Tracheal epithelial cell (primary cell): ENCODE measurements around the gene TTLL3. TPM values are rescaled to one million over a fixed set of nuclear protein-coding genes. Genes with fewer than 3 reads are reported as not detected.

Source experiments
- total RNA-seq: library from RNA; depleted of rRNA; stranded (reverse); fragments of >200 nt; gene quantifications from 2 replicates; pipeline ENCODE4 v1.2.1, GENCODE V29; 2014

Gene TTLL3
- 6.0 and 10.6 TPM in 2 replicates for total RNA-seq

GRCh38 chr3:9809615-9810432, at the start of gene TTLL3:
Gene TTLL3 (plus strand): TSS chr3:9810262. CDS start chr3:9810662, 400 bp downstream.

GRCh38 chr3:9769426-9770275, 40.4 kb upstream of the TTLL3 start, which contains the start of gene CAMK1:
Gene CAMK1 (minus strand): TSS chr3:9769947. CDS start chr3:9767749, 2,198 bp downstream.

GRCh38 chr3:9792405-9793160, 17.5 kb upstream of the TTLL3 start, which contains the start of the genes ARPC4 and TADA3:
Gene ARPC4 (plus strand): TSS chr3:9793082. CDS start chr3:9793122, 40 bp downstream.
Gene TADA3 (minus strand): TSS chr3:9792473. CDS start chr3:9791466, 1,007 bp downstream.

GRCh38 chr3:9843715-9844438, 33.8 kb downstream of the TTLL3 start, which contains the start of gene RPUSD3:
Gene RPUSD3 (minus strand): TSS chr3:9844008. CDS start chr3:9843990, 18 bp downstream.

GRCh38 chr3:9879830-9880549, 69.9 kb downstream of the TTLL3 start, which contains the start of gene CIDEC:
Gene CIDEC (minus strand): TSS chr3:9880253. CDS start chr3:9878486, 1,767 bp downstream.

Other genes starting within 250 kb of the TTLL3 start
- gene MTMR14, start 160.8 kb upstream of the TTLL3 start, total RNA-seq = 23.0 and 38.1 TPM in 2 replicates
- gene CPNE9, start 106.4 kb upstream of the TTLL3 start, total RNA-seq = not detected in 2 replicates
- gene BRPF1, start 78.5 kb upstream of the TTLL3 start, total RNA-seq = 10.7 and 14.5 TPM in 2 replicates
- 13.5 and 21.1 TPM in 2 replicates for gene OGG1, start 60.3 kb upstream of the TTLL3 start, total RNA-seq
- 8.3 and 15.9 TPM in 2 replicates for gene CAMK1, start 40.3 kb upstream of the TTLL3 start, total RNA-seq
- 50.9 and 57.6 TPM in 2 replicates for gene TADA3, start 17.8 kb upstream of the TTLL3 start, total RNA-seq
- 134 and 339 TPM in 2 replicates for gene ARPC4, start 17.2 kb upstream of the TTLL3 start, total RNA-seq
- 24.8 and 32.2 TPM in 2 replicates for gene RPUSD3, start 33.7 kb downstream of the TTLL3 start, total RNA-seq
- gene CIDEC, start 70.0 kb downstream of the TTLL3 start, total RNA-seq = not detected in 2 replicates
- 24.8 and 28.1 TPM in 2 replicates for gene JAGN1, start 80.3 kb downstream of the TTLL3 start, total RNA-seq
- gene IL17RE, start 92.6 kb downstream of the TTLL3 start, total RNA-seq = 2.6 and 2.7 TPM in 2 replicates
- gene IL17RC, start 106.8 kb downstream of the TTLL3 start, total RNA-seq = 23.6 and 46.9 TPM in 2 replicates
- 19.4 and 30.8 TPM in 2 replicates for gene CRELD1, start 123.6 kb downstream of the TTLL3 start, total RNA-seq
- gene PRRT3, start 142.1 kb downstream of the TTLL3 start, total RNA-seq = 0.72 and 1.7 TPM in 2 replicates
- 39.3 and 48.4 TPM in 2 replicates for gene EMC3, start 176.6 kb downstream of the TTLL3 start, total RNA-seq
- gene FANCD2, start 216.2 kb downstream of the TTLL3 start, total RNA-seq = 5.1 and 9.9 TPM in 2 replicates